DOHH2 (cell line): ENCODE measurements around the gene LDLRAD2.

Source experiments
- EZH2phosphoT487 ChIP-seq: fragments of 200-600 bp; sonication (generic); IDR thresholded peaks from 2 replicates; pipeline ENCODE4 v1.6.1; 2017; ENCODE audit warnings: borderline replicate concordance, mild to moderate bottlenecking, antibody characterized with exemption, low read length, moderate library complexity, mixed read lengths
- TF ChIP-seq, protein P1 (sequence below): fragments of 200-600 bp; sonication (generic); IDR thresholded peaks from one replicate; pipeline ENCODE4 v1.5.1; 2014; ENCODE audit warnings: antibody characterized with exemption, mild to moderate bottlenecking, low read depth, low read length; ENCODE audit not compliant: poor library complexity, severe bottlenecking

DNA sequence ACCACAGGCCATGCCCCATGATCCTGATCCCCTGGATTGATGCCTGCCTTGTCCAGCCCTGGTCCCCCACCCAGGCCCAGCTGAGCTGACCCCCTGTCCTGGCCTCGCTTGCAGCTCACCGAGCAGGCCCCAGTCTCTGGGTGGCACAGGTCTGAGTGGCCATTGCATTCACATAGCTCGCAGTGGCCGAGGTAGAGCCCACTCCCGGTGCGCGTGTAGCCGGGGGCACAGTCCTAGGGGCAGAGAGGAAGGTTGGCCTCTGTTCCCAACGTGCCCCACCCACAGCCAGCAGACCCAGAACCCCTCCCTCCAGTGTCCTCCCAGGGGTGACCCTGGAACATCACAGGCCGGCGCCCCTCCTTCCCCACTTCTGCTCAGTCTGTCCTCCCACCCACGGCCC, 51.9 kb downstream of the LDLRAD2 start:
- TF ChIP-seq, protein P1, sequence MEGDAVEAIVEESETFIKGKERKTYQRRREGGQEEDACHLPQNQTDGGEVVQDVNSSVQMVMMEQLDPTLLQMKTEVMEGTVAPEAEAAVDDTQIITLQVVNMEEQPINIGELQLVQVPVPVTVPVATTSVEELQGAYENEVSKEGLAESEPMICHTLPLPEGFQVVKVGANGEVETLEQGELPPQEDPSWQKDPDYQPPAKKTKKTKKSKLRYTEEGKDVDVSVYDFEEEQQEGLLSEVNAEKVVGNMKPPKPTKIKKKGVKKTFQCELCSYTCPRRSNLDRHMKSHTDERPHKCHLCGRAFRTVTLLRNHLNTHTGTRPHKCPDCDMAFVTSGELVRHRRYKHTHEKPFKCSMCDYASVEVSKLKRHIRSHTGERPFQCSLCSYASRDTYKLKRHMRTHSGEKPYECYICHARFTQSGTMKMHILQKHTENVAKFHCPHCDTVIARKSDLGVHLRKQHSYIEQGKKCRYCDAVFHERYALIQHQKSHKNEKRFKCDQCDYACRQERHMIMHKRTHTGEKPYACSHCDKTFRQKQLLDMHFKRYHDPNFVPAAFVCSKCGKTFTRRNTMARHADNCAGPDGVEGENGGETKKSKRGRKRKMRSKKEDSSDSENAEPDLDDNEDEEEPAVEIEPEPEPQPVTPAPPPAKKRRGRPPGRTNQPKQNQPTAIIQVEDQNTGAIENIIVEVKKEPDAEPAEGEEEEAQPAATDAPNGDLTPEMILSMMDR, result no peak
- TF ChIP-seq EZH2phosphoT487, result no peak
